GM21717 (cell line): Measurements from ENCODE around the gene CCDC50.

Experiments used
- ATAC-seq: cut with Tn5 transposase; IDR thresholded peaks from one replicate; pipeline ENCODE4 v1.9.1; 2021; ENCODE audit warnings: mild to moderate bottlenecking, moderate library complexity; ENCODE audit not compliant: unreplicated experiment

CCDC50 gene

DNA sequence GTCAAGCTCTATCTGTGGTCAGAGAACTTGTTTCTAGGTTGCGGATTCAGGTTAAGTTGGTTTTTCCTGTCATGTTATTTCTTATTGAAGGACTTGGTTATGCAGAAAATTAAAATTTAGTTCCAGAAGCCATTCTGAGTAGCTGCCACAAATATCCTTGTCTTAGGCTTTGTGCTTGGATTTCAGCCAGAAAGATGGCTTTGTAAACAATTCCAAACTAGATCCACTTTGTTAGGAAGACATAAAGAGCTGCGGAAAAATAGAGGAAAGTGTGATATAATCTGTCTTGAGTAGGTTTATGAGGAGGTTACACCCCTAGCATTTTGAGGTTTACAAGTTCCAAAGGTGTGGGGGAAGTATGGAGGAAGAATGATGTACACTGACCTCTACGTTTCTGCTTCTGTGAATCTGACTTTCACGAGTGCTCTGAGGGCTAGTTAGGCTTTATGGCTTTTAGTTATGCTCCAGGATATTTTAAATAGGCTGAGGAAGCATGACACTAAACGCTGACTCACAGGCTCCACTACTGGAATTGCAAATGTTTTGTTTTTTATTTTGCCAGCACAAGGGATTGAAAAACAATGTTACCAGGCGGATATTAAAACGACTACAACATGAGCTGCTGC, 47.4 kb downstream of the CCDC50 start:
- no peak for ATAC-seq

DNA sequence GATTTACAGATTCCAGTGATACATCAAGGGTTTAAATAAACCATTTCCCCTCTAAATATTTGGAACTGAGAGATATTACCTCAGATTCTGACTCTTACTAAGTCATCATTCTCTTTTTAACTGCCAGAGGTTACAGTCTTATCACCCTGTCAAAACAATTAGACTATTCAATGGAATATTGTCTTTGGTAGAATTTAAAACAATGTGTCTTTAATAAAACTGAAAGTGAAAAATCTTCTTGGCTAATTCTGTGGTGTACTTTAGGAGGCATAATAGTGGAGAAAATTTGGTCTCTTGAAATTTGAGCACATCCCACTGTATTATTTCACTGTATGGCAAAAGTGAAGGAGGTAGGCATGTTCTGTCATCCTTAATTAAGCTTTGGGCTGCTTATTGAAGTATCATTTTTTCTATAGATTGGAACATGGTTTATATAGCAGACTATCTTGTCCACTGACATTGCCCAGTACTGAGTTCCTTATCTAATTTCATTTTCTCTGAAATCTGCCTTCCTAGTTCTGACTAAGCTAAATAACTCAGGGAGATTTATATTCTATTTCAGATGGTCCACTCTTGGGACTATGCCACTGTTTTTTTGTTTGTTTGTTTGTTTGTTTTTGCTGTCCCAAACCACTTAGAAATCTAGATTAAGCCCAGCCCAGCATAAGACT, 49.1 kb downstream of the CCDC50 start:
- ATAC-seq = no peak

DNA sequence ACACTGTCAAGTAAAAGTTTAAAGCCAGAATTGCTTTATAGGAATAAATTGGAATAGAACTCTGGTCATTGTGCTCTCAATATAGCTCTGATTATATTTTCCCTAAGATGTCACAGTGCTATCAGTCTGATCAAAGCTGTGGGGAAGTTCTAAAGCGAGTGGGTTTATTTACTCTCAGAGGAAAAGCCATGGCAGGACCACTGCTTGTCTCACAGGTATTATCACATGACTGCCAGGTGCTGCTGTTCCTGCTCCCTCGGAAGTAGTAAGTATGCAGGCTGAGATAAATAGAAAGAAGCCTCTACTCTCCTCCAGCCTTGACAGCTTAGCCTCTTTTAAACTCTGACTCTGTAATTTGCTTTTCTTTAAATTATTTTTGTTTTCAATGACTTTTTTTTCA, 50.3 kb downstream of the CCDC50 start:
- no peak for ATAC-seq

DNA sequence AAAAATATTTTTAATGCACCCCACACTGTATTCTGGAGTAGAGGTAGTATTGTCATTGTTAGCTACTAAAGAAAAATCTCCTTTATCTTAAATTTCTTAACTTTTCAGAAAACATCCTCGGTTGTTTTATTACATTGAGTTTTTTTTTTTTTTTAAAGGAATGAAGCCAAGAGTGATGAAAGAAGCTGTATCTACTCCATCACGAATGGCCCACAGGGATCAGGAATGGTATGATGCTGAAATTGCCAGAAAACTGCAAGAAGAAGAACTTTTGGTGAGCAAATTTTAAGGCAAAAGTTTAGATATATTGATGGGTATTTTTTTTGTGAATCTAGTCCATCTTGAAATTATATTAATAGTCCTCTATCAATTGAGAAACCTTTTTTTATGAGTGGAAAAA, 50.8 kb downstream of the CCDC50 start:
- no peak for ATAC-seq

DNA sequence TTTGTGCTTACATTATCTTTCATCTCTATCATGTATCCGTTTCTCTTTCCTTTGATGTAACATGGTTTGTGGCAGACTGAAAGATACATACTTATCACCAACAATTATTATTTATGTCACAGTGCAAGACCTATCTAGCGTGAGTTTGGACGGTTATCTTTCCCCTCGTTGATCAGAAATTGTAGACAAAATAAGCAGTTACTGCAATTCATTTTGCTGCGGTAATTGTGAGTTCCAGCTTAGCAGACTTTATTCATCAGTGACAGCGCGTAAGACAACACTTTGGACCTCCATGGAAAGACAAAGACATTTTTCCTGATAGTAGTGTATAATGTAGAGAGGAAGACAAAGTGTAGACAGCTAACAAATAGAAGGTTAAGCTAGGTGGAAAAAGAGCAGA, 52.1 kb downstream of the CCDC50 start:
- ATAC-seq = no peak

DNA sequence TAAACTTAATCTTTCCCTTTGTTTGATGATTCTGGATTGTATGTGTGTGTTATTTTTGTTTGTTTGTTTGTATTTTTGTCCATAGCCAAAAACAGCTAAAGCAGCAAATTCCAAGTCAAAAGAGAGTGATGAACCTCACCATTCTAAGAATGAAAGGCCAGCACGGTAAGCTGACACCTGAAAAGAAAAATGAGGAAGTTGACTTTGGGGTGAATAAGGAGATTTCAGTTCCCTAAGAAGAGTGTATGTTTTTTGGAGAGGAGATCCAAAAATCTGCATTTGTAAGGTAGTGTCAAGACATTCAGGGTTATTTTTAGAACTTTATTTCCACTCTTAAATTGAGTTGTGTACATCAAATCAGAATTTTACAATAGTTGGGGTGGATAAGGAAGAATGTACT, 53.5 kb downstream of the CCDC50 start:
- ATAC-seq = peak; percentile 68

DNA sequence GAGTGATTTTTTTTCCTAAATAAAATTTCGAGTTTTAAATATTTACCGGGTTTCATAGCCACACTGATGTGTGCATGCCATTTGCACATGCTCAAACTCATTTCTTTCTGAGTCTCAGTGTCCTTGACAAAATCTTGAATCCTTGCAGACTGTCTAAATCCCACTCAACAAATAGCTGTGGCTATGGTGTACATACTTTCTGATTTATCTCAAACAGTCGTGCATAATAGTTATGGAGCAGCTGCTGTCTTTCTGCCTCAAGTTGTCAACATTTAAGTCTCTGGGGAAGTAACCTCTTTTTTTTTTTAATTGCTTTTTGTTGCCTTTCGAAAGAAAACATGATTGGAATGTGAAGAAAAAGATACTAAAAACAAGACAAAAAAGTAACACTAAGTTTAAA, 53.9 kb downstream of the CCDC50 start:
- no peak for ATAC-seq

DNA sequence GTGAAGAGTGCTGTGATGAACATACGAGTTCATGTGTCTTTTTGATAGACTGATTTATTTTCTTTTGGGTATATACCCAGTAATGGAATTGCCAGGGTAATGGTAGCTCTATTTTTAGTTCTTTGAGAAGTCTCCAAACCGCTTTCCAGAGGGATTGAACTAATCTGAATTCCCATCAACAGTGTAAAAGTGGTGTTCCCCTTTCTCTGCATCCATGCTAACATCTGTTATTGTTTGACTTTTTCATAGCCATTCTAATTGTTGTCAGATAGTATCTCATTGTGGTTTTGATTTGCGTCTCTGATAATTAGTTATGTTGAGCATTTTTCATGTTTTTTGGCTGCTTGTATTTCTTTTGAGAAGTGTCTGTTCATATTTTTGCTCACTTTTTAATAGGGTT, 55.9 kb downstream of the CCDC50 start:
- no peak for ATAC-seq

DNA sequence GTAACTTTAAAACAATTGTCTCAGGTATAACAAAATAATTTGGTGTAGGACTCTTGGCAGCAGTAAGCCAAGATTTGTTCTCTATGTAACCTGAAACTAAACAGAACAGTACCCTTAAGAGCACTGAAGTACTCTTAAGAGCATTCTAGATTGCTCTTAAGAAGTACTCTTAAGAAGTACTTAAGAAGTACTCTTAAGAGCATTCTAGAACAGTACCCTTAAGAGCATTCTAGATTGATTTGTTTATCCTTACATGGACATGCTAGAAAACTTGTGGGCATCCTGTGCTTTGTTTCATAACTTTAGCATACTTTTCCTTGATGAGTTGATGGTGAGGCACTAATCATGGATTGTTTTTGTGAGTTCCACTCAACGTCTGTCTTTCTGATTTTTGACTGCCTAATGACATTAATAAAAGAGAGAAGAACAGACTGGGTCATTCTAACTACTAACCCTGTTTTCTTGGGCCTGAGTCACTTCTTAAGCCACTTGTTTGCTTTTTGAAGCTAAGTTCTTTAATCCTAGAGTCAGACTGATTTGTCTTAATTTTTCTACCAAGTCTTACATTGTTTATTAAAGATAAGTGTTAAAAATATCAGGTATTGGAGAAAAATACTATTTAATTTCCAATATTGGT, 58.4 kb downstream of the CCDC50 start:
- no peak for ATAC-seq

DNA sequence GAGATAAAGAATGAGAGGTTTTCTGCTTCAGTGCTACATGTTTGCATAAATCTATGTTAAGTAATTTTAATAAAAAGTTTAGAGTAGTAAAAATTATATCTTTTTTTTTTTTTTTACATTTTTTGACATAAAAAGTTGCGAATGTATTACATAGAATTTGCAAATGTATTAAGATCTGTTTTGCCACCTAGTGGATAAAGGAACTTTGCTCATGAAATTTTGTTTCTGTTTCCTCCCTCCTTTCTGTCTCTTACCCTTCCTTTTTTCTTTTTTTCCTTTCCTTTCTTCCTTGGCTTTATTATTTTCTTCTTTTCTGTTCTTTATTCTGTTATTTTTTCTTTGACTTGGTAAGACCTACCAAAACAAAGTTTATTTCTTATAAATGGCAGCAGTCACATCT, 59.6 kb downstream of the CCDC50 start:
- no peak for ATAC-seq

DNA sequence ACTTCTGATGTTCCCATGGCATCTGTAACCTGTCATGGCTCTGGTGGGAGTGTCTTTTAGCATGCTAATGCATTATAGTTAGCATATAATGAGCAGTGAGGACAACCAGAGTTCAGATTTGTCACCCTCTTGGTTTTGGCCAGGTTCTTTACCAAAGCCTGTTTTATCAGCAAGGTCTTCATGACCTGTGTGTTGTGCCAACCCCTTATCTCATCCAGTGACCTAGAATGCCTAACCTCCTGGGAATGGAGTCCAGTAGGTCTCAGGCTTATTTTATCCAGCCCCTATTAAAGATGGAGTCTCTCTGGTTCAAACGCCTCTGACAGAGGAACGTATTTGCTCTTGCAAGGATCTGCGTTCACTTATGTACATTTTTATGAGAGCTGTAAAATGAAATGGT, 61.4 kb downstream of the CCDC50 start:
- no peak for ATAC-seq

DNA sequence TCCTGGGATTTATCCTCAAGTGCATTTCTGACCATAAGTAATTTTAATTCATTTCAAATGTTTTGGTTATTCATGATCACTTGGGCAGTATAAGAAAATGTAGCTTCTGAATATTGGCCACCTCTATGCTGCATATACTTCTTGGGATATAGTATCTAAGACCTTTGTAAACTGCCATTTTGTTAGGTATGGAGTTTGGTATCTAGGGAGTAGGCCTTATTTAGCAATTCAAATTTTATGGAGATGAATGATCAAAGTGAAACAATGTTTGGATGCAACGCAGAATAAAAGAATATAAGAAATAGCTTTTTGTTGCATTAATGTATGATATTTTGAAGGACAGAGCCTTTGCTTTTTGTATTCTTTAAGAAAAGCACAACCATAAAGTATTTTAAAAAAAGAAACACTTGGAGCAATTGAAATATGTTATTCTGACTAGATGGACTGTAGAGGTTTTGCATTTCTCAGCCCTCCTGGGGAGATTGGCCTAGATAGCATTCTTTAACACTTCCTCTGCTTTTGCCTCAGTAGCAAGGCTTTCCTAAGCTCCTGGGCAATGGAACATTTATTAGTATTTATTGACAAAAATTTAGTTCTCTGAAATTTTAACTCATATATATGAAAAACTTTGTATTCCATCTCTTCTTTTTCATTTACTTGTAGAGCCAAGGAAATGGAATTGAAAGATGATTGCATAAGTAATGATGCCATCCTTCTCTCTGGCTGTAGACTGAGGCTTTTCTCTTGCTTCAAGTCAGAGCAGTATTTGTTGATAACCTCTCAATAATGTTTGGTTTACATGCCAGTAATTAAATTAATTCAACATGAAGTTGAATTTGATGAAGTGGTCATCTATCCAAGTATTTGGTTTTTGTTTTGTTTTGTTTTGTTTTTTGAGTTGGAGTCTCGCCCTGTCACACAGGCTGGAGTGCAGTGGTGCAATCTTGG, 62.9 kb downstream of the CCDC50 start:
- no peak for ATAC-seq

DNA sequence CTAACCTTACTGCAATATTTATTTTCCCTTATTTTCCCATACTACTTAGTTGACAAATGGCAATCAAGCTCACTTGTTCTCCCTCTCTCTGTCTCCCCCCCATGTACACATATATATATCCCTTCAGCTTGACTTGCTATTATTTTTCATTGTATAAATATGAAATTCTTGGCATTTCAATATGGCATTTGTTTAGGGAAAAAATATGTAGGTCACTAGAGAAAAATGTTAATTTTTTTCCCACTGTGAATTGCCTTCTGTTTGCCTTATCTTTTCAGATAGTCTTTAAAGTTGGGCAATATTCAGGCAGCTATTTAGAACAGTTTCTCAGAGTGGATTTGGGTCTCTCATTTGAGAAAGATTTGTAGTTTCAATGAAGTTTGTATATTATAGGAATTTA, 64.0 kb downstream of the CCDC50 start:
- no peak for ATAC-seq

DNA sequence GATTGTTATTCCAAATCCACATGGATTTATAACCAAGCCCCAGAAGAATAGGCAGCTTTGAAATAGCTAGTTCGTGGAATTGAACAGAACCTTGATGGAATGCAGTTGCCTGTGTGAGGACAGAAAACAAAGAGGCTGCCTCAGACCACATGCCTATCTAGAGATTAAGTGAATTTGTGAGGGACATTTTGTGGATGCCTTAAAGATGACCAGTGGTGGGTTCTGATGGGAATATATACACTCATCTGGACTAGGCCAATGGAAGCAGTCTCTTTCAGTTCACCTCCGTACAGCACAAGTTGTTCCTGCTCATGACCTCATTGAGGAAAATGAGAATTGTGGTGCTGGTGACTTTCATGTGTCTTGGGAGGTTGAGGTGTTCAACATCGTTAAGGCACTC, 68.6 kb downstream of the CCDC50 start:
- ATAC-seq = no peak

DNA sequence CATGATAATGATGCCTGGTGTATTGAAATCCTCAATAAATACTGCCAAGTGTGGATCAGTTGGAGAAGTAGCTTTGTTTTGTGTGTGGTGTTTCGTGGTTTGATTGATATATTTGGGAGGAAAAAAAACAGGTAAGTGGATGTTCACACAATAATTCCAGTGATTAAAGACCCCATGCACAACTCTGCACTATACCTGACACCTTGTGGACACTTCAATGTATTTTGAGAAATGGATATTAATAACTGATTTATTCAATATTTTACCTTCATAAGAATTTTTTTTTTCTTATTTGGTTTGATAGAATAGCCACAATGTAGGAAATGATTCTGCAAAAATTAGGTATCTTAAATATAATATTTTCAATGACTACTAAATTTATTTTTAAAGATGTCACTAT, 69.4 kb downstream of the CCDC50 start:
- no peak for ATAC-seq

DNA sequence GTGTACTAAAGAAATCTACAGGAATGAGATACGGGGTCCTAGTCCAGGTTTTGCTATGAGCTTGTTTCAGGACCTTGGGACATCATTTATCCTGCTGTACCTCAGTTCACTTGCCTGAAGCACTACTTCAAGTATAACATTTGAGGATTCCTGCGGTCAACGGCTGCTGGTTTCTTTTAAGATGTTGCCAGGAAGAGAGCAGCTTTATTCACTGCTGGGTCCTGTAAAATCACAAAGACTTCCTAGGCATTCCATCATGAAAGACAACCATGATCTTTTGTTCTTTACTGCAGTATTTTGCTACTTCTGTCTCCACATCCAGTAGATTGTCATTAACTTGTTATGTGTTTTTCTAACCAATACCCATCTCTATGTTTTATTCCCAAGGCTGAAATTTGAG, 70.7 kb downstream of the CCDC50 start:
- ATAC-seq = no peak

DNA sequence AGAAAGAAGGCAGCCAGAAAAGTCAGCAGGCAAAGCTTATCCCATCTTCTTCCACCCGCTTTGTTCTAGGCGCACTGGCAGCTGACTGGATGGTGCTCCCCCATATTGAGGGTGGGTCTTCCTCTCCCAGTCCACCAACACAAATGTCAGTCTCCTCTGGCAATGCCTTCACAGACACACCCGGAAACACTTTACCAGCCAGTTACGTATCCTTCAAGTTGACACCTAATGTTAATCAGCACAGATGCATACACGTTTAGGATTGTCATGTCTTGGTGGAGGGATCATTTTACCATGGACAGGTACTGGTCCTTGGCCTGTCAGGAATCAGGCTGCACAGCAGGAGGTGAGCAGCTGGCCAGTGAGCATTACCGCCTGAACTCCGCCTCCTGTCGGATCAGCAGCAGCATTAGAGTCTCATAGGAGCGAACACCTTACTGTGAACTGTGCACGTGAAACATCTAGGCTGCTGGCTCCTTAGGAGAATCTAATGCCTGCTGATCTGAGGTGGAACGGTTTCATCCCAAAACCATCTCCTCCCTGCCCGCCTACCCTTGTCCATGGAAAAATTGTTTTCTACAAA, 72.7 kb downstream of the CCDC50 start:
- no peak for ATAC-seq

DNA sequence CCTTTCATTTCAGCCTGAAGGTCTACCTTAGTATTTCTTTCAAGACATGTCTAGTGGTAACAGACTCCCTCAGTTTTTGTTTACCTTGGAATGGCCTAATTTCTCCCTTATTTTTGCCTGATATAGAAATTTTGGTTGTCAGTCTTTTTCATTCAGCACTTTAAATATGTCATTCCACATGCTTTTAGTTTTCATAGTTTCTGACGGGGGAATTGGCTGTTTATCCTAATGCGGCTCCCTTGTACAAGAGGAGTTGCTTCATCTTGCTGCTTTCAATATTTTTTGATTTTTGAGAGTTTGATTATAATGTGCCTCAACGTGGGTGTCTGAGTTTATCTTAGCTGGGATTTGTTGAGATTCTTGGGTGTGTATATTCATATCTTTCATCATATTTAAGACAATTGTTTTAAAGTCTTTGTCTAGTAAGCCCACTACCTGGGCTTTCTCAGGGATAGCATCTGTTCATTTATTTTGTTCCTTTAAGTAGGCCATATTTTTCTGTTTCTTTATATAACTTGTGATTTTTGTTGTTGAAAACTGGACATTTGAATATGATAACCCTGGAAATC, 80.7 kb downstream of the CCDC50 start:
- ATAC-seq = no peak

DNA sequence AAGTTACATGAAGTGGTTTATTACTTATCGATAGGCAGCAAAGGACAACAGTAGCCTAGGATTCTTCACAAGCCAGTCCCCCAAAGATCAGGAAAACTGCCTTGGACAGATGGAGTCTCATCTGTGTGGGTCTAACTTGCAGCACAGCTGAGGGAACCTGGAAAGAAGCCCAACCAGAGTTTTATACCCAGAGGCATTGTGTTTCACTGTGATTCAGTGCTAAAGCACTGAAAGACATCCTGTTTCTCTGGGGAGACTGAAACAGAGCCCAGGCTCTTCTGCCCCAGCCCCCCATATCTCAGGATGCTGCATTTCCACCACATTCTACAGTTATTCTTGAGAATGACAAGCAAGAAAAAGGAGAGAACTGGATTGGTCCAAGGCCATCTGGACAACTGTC, 83.6 kb downstream of the CCDC50 start:
- no peak for ATAC-seq

DNA sequence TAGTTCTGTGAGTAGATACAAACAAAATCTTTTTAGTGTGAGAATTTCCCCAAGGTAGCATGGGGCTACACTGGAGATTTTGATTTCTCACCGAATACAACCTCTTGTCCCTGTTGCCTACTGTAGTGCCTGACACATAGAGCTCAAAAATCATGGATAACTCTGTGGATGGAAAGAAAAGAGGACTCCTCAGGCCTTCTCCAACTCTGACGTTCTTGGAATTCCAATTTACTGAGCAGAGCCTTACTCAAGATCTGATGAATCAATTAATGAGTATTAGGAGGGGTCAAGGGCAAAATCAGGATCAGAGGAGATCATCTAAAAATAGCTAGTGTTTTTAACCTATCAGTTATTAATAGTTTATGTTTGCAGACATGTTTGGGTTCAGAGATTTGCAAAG, 85.1 kb downstream of the CCDC50 start:
- ATAC-seq = no peak

DNA sequence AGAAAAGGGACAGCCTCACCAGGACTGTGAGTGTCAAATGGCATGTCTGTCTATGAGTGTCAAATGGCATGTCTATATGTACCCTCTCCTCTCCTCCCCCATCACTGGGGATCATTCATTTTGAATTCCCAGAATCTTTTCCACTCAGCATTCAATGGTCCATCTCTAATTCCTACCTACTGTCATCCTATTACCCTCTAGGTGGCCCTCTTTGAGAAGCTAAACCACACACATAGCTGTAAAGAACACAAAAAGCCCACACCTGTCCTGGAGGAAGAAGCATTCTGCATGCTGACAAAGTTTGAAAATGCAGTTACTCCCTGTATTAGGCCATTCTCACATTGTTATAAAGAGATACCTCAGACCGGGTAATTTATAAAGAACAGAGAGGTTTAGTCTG, 85.5 kb downstream of the CCDC50 start:
- ATAC-seq = no peak
